HCT116 (cell line): ENCODE results near the gene CNN2. TPM values are rescaled to one million over a fixed set of nuclear protein-coding genes. Genes with fewer than 3 reads are reported as not detected.

Source experiments
- ATAC-seq: fragments of 200-7000 bp; cut with Tn5 transposase; 2 replicates; pipeline ENCODE4 v1.9.1; 2020; ENCODE audit warnings: mild to moderate bottlenecking, moderate library complexity
- BruUV-seq: library from RNA; stranded (reverse); fragments of 400-500 nt; replicated peaks from 2 replicates; lab custom pipeline; 2021; lab: Mats Ljungman, UMichigan
- CTCF ChIA-PET: fragments of 300-600 bp; sonication (Branson Sonifier 250); formaldehyde crosslinking; loops from one replicate; lab custom pipeline; 2021; ENCODE audit warnings: antibody characterized with exemption; lab: Charles Lee
- POLR2A ChIA-PET: fragments of 300-600, 350-600 bp; sonication (Branson Sonifier 250); formaldehyde crosslinking; loops from one replicate; lab custom pipeline; 2021; ENCODE audit warnings: antibody characterized with exemption; lab: Charles Lee
- RAD21 ChIA-PET, 2 experiments: fragments of 300-600 bp; sonication (Branson Sonifier 250); formaldehyde crosslinking; loops; one replicate each; lab custom pipeline; 2023; ENCODE audit warnings: low total read pairs in 2 of 2; ENCODE audit not compliant: uncharacterized antibody in 2 of 2, unreplicated experiment in 2 of 2, low non-redundant PET in 1 of 2; lab: Charles Lee
- DNase-seq: peaks from one replicate; pipeline ENCODE4 v3.0.0-alpha.2; 2010; ENCODE audit warnings: low read depth, low spot score
- H2AFZ ChIP-seq: fragments of 200-600 bp; shearing (Covaris generic), sonication (generic); 2 replicates; pipeline ENCODE4 v1.6.1; 2017; ENCODE audit warnings: low read depth, mixed run types, mixed read lengths, antibody characterized with exemption, low read length; ENCODE audit not compliant: poor library complexity, severe bottlenecking
- H3K27ac ChIP-seq: 2 replicates; pipeline ENCODE4 v1.5.1; 2012; ENCODE audit warnings: low read depth, low read length
- H3K27me3 ChIP-seq: fragments of 200-600 bp; sonication (generic); 2 replicates; pipeline ENCODE4 v1.6.1; 2016; ENCODE audit warnings: mixed run types, low read length, mixed read lengths; ENCODE audit not compliant: insufficient read depth
- H3K36me3 ChIP-seq, 2 experiments: fragments of 200-500 bp in 1 of 2; fragments of 200-600 bp in 1 of 2; sonication (Bioruptor generic) in 1 of 2; sonication (generic) in 1 of 2; 2 replicates each; pipeline versions ENCODE4 v1.5.1 to v1.6.1; 2014 to 2016; ENCODE audit warnings: low read length in 2 of 2, inconsistent platforms in 1 of 2, mixed read lengths in 1 of 2, mixed run types in 1 of 2; ENCODE audit not compliant: insufficient read depth in 2 of 2, control insufficient read depth in 1 of 2
- H3K4me1 ChIP-seq, 2 experiments: fragments of 200-600 bp in 1 of 2; sonication (generic) in 1 of 2; 2 replicates each; pipeline versions ENCODE4 v1.5.1 to v1.6.1; 2012 to 2017; ENCODE audit warnings: low read length in 2 of 2, inconsistent platforms in 1 of 2, mild to moderate bottlenecking in 1 of 2, mixed read lengths in 1 of 2, mixed run types in 1 of 2, moderate library complexity in 1 of 2; ENCODE audit not compliant: insufficient read depth in 2 of 2, control insufficient read depth in 1 of 2
- H3K4me2 ChIP-seq: fragments of 200-600 bp; sonication (generic); 2 replicates; pipeline ENCODE4 v1.6.1; 2017; ENCODE audit warnings: mixed run types, low read length, mixed read lengths
- H3K4me3 ChIP-seq, 2 experiments: fragments of 200-600 bp in 1 of 2; sonication (generic) in 1 of 2; replicated peaks in 1 of 2; 2 replicates each; pipeline ENCODE4 v1.5.1; 2011 to 2016; ENCODE audit warnings: low read length in 2 of 2, control low read depth in 1 of 2, low read depth in 1 of 2, mild to moderate bottlenecking in 1 of 2, mixed read lengths in 1 of 2, mixed run types in 1 of 2
- H3K79me2 ChIP-seq: fragments of 200-600 bp; sonication (generic); 2 replicates; pipeline ENCODE4 v1.6.1; 2017; ENCODE audit warnings: mild to moderate bottlenecking, mixed run types, low read length, moderate library complexity, mixed read lengths; ENCODE audit not compliant: insufficient read depth
- H3K9ac ChIP-seq: fragments of 200-600 bp; sonication (generic); 2 replicates; pipeline ENCODE4 v1.6.1; 2016; ENCODE audit warnings: low read length, mixed read lengths
- H3K9me2 ChIP-seq: fragments of 200-600 bp; sonication (generic), shearing (Covaris generic); 2 replicates; pipeline ENCODE4 v1.6.1; 2017; ENCODE audit warnings: mixed run types, mild to moderate bottlenecking, moderate library complexity; ENCODE audit not compliant: insufficient read depth
- H3K9me3 ChIP-seq, 2 experiments: fragments of 200-500 bp in 1 of 2; fragments of 200-600 bp in 1 of 2; sonication (Bioruptor generic) in 1 of 2; sonication (generic) in 1 of 2; 2 replicates each; pipeline ENCODE4 v1.6.1; 2014 to 2017; ENCODE audit warnings: low read length in 2 of 2, mixed read lengths in 2 of 2, inconsistent platforms in 1 of 2, low read depth in 1 of 2, mild to moderate bottlenecking in 1 of 2, mixed run types in 1 of 2, moderate library complexity in 1 of 2; ENCODE audit not compliant: control insufficient read depth in 1 of 2, insufficient read depth in 1 of 2
- H4K20me1 ChIP-seq: fragments of 200-600 bp; sonication (generic), shearing (Covaris generic); 2 replicates; pipeline ENCODE4 v1.6.1; 2017; ENCODE audit warnings: mixed run types, mild to moderate bottlenecking, moderate library complexity; ENCODE audit not compliant: insufficient read depth
- CBX3 ChIP-seq: IDR thresholded peaks from 2 replicates; pipeline ENCODE4 v1.6.1; 2012; ENCODE audit warnings: low read depth
- CEBPB ChIP-seq: IDR thresholded peaks from 2 replicates; pipeline ENCODE4 v1.6.1; 2012; ENCODE audit warnings: low read depth
- ELF1 ChIP-seq: IDR thresholded peaks from 2 replicates; pipeline ENCODE4 v1.6.1; 2012; ENCODE audit warnings: low read depth, borderline replicate concordance
- POLR2A ChIP-seq: IDR thresholded peaks from 2 replicates; pipeline ENCODE4 v1.7.0; 2011; ENCODE audit warnings: borderline replicate concordance; ENCODE audit not compliant: insufficient read depth, insufficient read length; ENCODE audit errors: extremely low read depth
- POLR2AphosphoS5 ChIP-seq: IDR thresholded peaks from 2 replicates; pipeline ENCODE4 v1.6.1; 2011; ENCODE audit warnings: mild to moderate bottlenecking, low read depth, low read length, moderate library complexity
- SIN3A ChIP-seq: IDR thresholded peaks from 2 replicates; pipeline ENCODE4 v1.6.1; 2012; ENCODE audit warnings: low read depth
- SP1 ChIP-seq: IDR thresholded peaks from 2 replicates; pipeline ENCODE4 v1.6.1; 2012; ENCODE audit warnings: low read depth
- TCF7L2 ChIP-seq: IDR thresholded peaks from 2 replicates; pipeline ENCODE4 v1.7.0; 2011; ENCODE audit warnings: borderline replicate concordance, inconsistent platforms; ENCODE audit not compliant: insufficient read depth, insufficient read length; ENCODE audit errors: extremely low read depth
- YY1 ChIP-seq: IDR thresholded peaks from 2 replicates; pipeline ENCODE4 v1.6.1; 2011; ENCODE audit warnings: low read length, low read depth, moderate library complexity, mild to moderate bottlenecking; ENCODE audit not compliant: insufficient replicate concordance; ENCODE audit errors: extremely low read depth
- ZFX ChIP-seq: fragments of 450-650 bp; IDR thresholded peaks from 2 replicates; pipeline ENCODE4 v1.6.1; 2017
- intact Hi-C: fragments of 100-400 bp; cut with micrococcal nuclease; formaldehyde crosslinking; loops from 2 replicates; pipeline ENCODE4 v1.10.0; 2022
- total RNA-seq: library from RNA; stranded (reverse); gene quantifications from one replicate; pipeline ENCODE4 v1.2.1, GENCODE V29; 2021; ENCODE audit not compliant: unreplicated experiment
- TF ChIP-seq, protein P1 (sequence below): IDR thresholded peaks from 2 replicates; pipeline ENCODE4 v1.6.1; 2012

CNN2 gene
- total RNA-seq, 1 experiment from 2014 or later: 212 TPM

DNA sequence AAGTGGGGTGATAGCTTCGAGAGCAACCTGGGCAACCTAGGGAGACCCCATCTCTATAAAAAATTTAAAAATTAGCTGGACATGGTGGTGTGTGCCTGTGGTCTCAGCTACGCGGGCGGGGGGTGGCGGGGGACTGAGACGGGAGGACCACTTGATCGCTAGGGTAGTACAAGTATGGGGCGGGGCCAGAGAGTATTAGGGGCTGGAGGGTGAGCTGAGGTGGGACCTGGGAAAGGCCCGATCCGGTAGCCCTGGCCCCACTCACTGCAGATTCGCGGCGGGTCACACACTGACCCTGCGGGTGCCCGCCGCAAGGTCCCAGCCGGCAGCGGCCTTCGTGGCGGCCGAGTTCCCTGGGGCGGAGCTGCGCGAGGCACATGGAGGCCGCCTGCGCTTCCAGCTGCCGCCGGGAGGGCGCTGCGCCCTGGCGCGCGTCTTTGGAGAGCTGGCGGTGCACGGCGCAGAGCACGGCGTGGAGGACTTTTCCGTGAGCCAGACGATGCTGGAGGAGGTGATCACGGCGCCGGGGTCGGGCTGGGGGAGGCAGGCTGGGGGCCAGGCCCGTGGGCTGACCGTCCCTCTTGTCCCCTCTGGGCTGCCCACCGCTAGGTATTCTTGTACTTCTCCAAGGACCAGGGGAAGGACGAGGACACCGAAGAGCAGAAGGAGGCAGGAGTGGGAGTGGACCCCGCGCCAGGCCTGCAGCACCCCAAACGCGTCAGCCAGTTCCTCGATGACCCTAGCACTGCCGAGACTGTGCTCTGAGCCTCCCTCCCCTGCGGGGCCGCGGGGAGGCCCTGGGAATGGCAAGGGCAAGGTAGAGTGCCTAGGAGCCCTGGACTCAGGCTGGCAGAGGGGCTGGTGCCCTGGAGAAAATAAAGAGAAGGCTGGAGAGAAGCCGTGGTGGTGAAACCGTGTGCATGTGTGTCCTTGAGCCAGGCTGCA is 38.5 kb downstream of the CNN2 start (continued):
- TF ChIP-seq TCF7L2 (peak; percentile 30), POLR2A (peak; percentile 43), POLR2AphosphoS5 (peak; percentile 62), YY1 (peak; percentile 65), CBX3 (no peak)

DNA sequence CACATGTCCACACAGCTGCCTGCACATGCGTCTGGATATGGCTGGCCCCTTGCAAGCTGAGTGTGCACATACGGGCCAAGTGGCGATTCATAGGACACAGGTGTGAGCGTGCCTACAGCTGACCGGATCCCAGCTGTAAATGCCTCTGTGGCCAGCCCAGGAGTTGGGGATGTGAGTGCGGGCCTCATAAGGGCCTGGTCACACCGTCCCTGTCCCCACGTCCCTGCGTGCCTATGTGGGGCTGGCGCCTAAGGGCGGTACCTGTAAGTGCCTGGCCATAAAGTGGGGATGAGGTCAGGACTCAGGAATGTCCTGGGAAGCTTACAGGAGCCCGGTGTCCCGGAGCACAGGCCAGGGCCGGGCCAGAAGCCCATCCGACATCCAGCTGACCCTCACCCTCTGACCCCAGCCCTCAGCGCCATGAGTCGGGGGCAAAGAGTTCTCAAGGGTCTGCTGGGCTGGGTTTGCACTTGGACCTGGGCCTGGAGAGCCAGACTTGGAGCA is 39.2 kb downstream of the CNN2 start:
- Histone ChIP-seq H3K9ac (peak overlapping the region; percentile 92), H3K4me2 (peak overlapping the region; percentile 94), H3K9me3 (no peaks in the 10 kb centered on the region), H3K4me1 (peaks cover 36 to 71% of the 10 kb centered on the region in 2 experiments), H3K4me3 (peak overlapping the region; percentile 64 to 78), H3K36me3 (0 out of 4 replicates have a peak, but pooled peaks cover 0 to 3% of the 10 kb centered on the region in 2 experiments), H4K20me1 (no peaks in the 10 kb centered on the region), H3K27ac (peak overlapping the region; percentile 100), H2AFZ (no peak overlapping the region), H3K27me3 (no peaks in the 10 kb centered on the region), H3K79me2 (peaks cover 26% of the 10 kb centered on the region; the same call in 1 of the 2 replicates), H3K9me2 (no peaks in the 10 kb centered on the region)
- peak; percentile 61 for ATAC-seq
- POLR2A ChIA-PET: interaction anchor here (0.7 to 2.4 kb wide), 4 partner anchors 9 to 201 kb away, joined by 3 to 8 read pairs (median 4); partner anchors contain the start of gene CNN2
- intact Hi-C loops: no loop called here
- DNase-seq: peak; percentile 68
- RAD21 ChIA-PET: interaction anchor here in 1 of 2 experiments (1.0 kb wide), 1 partner anchor 28 kb away, joined by 5 read pairs; no protein-coding TSS in a partner anchor
- BruUV-seq: TSS peak; percentile 64
- CTCF ChIA-PET: interaction anchor here (1.1 to 2.5 kb wide), 7 partner anchors 11 to 175 kb away, joined by 3 to 20 read pairs (median 6); partner anchors contain the start of gene ATP5F1D
- TF ChIP-seq, protein P1, sequence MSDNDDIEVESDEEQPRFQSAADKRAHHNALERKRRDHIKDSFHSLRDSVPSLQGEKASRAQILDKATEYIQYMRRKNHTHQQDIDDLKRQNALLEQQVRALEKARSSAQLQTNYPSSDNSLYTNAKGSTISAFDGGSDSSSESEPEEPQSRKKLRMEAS: peak; percentile 45; the same call in 1 of the 2 replicates
- TF ChIP-seq ELF1 (no peak), ZFX (peak; percentile 15; the same call in 1 of the 2 replicates), SIN3A (no peak), SP1 (peak; percentile 26; the same call in 1 of the 2 replicates), CEBPB (no peak), POLR2AphosphoS5 (peak; percentile 57; the same call in 1 of the 2 replicates)
